T-helper 1 cell treated with Interleukin-12 subunit alpha and Interleukin-12 subunit beta and Interleukin-4 antibody, amounts not matched to agents 30 μg/mL and 1 μg/mL, for 36 hours (primary cell): ENCODE data around the gene MYO7B.

ENCODE experiments used
- H3K27ac Mint-ChIP-seq: one replicate; pipeline ENCODE4 v1.8.0; 2021; ENCODE audit warnings: mild to moderate bottlenecking, mixed read lengths
- H3K27me3 Mint-ChIP-seq: one replicate; pipeline ENCODE4 v1.8.0; 2021; ENCODE audit warnings: low read depth, mixed read lengths
- H3K36me3 Mint-ChIP-seq: one replicate; pipeline ENCODE4 v1.8.0; 2021; ENCODE audit warnings: low read depth, mixed read lengths
- H3K4me1 Mint-ChIP-seq: one replicate; pipeline ENCODE4 v1.8.0; 2021; ENCODE audit warnings: low read depth, mixed read lengths
- H3K4me3 Mint-ChIP-seq: one replicate; pipeline ENCODE4 v1.8.0; 2021; ENCODE audit warnings: mild to moderate bottlenecking, moderate library complexity, mixed read lengths
- H3K9me3 Mint-ChIP-seq: one replicate; pipeline ENCODE4 v1.8.0; 2021; ENCODE audit warnings: mixed read lengths

MYO7B gene

DNA sequence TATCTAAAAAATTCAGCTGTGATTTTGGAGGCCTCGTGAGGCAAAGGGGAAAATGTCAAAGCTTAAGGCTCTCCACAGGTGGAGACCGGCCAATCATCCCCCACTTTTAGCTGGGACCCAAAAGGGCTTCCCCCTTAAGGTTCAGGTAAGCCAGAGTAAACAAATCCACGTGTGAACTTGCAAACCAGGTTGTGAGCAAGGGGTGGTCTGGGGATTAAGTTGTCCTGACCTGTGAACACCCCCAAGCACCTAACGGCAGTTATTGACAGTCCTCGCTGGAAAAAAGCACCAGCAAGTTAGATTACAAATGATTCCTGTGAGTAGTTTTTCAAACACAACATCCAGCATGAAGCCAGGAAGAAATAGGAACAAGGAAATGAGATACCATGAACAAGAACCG is 42.9 kb downstream of the MYO7B start:
- Mint-ChIP-seq H3K9me3 (no peaks in the 10 kb centered on the region), H3K4me3 (no peak overlapping the region), H3K27ac (no peak overlapping the region), H3K27me3 (peaks cover 22% of the 10 kb centered on the region), H3K36me3 (no peaks in the 10 kb centered on the region), H3K4me1 (peaks cover 4% of the 10 kb centered on the region)

DNA sequence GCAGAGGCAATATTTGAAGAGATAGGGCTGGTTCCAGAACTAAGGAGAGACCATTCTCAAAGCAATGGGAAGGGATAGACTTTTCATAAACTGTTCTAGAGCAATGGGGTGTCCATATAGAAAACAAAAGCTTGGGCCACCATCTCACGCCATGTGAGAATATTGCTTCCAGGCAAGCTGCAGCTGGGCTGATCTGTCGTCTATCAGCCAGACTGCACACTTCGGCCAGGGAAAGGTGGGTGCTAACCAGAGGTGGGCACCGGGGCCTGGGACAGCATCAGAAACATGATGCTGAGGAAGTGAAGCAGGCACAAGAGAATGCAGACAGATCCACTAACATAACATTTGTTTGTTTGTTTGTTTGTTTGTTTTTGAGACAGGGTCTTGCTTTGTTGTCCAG is 43.7 kb downstream of the MYO7B start:
- Mint-ChIP-seq H3K4me3 (no peak overlapping the region), H3K9me3 (no peaks in the 10 kb centered on the region), H3K27ac (no peak overlapping the region), H3K27me3 (peaks cover 21% of the 10 kb centered on the region), H3K36me3 (no peaks in the 10 kb centered on the region), H3K4me1 (peaks cover 4% of the 10 kb centered on the region)

- no peaks in the 10 kb centered on the region for H3K36me3 Mint-ChIP-seq
- no peak overlapping the region for H3K27ac Mint-ChIP-seq
- H3K4me1 Mint-ChIP-seq: no peaks in the 10 kb centered on the region
- no peak overlapping the region for H3K4me3 Mint-ChIP-seq
- H3K27me3 Mint-ChIP-seq: peaks cover 21% of the 10 kb centered on the region
- no peaks in the 10 kb centered on the region for H3K9me3 Mint-ChIP-seq
Measured at GRCh38 chr2:127580167-127581049, 44.9 kb downstream of the MYO7B start.

DNA sequence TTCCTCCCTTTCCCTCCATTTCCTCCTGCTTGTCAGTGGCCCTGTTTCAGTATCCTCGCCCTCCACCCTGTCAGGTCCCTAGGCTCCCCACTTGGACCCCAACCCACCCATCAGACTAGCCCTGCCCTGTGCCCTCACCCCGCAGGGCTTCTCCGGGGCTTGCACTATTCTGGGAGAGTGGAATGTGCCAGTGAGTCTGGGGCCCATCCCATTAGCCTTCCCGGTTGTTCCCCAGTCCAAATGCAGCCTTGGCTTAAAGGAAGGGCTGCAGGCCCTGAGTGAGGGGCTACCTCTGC is 45.5 kb downstream of the MYO7B start:
- Mint-ChIP-seq H3K4me1 (no peaks in the 10 kb centered on the region), H3K36me3 (no peaks in the 10 kb centered on the region), H3K9me3 (no peaks in the 10 kb centered on the region), H3K27me3 (peaks cover 24% of the 10 kb centered on the region), H3K27ac (no peak overlapping the region), H3K4me3 (no peak overlapping the region)

- Mint-ChIP-seq H3K36me3 (no peaks in the 10 kb centered on the region), H3K9me3 (no peaks in the 10 kb centered on the region), H3K4me1 (no peaks in the 10 kb centered on the region), H3K4me3 (no peak overlapping the region), H3K27me3 (peaks cover 26% of the 10 kb centered on the region), H3K27ac (no peak overlapping the region)
Measured at GRCh38 chr2:127581516-127582490, 46.3 kb downstream of the MYO7B start.

GRCh38 chr2:127582863-127583861 is 47.7 kb downstream of the MYO7B start:
- H3K27ac Mint-ChIP-seq: no peak overlapping the region
- peaks cover 26% of the 10 kb centered on the region for H3K27me3 Mint-ChIP-seq
- H3K36me3 Mint-ChIP-seq: no peaks in the 10 kb centered on the region
- H3K4me3 Mint-ChIP-seq: no peak overlapping the region
- H3K9me3 Mint-ChIP-seq: no peaks in the 10 kb centered on the region
- no peaks in the 10 kb centered on the region for H3K4me1 Mint-ChIP-seq

GRCh38 chr2:127584047-127584446 is 48.6 kb downstream of the MYO7B start:
- H3K4me3 Mint-ChIP-seq: no peak overlapping the region
- H3K9me3 Mint-ChIP-seq: no peaks in the 10 kb centered on the region
- H3K27ac Mint-ChIP-seq: no peak overlapping the region
- peaks cover 20% of the 10 kb centered on the region for H3K27me3 Mint-ChIP-seq
- H3K4me1 Mint-ChIP-seq: no peaks in the 10 kb centered on the region
- no peaks in the 10 kb centered on the region for H3K36me3 Mint-ChIP-seq

GRCh38 chr2:127584516-127585033 is 49.1 kb downstream of the MYO7B start:
- no peak overlapping the region for H3K4me3 Mint-ChIP-seq
- H3K4me1 Mint-ChIP-seq: no peaks in the 10 kb centered on the region
- no peaks in the 10 kb centered on the region for H3K9me3 Mint-ChIP-seq
- peaks cover 17% of the 10 kb centered on the region for H3K27me3 Mint-ChIP-seq
- H3K36me3 Mint-ChIP-seq: no peaks in the 10 kb centered on the region
- H3K27ac Mint-ChIP-seq: no peak overlapping the region

GRCh38 chr2:127585270-127585807 is 49.9 kb downstream of the MYO7B start:
- Mint-ChIP-seq H3K27ac (no peak overlapping the region), H3K4me1 (no peaks in the 10 kb centered on the region), H3K27me3 (peaks cover 17% of the 10 kb centered on the region), H3K4me3 (no peak overlapping the region), H3K9me3 (no peaks in the 10 kb centered on the region), H3K36me3 (no peaks in the 10 kb centered on the region)

- no peaks in the 10 kb centered on the region for H3K9me3 Mint-ChIP-seq
- H3K4me1 Mint-ChIP-seq: no peaks in the 10 kb centered on the region
- no peak overlapping the region for H3K27ac Mint-ChIP-seq
- H3K27me3 Mint-ChIP-seq: peaks cover 17% of the 10 kb centered on the region
- H3K36me3 Mint-ChIP-seq: no peaks in the 10 kb centered on the region
- no peak overlapping the region for H3K4me3 Mint-ChIP-seq
Measured at GRCh38 chr2:127586136-127586535, 50.7 kb downstream of the MYO7B start.

GRCh38 chr2:127586746-127587295 is 51.3 kb downstream of the MYO7B start:
- H3K9me3 Mint-ChIP-seq: no peaks in the 10 kb centered on the region
- H3K4me3 Mint-ChIP-seq: no peak overlapping the region
- H3K27ac Mint-ChIP-seq: no peak overlapping the region
- no peaks in the 10 kb centered on the region for H3K36me3 Mint-ChIP-seq
- H3K4me1 Mint-ChIP-seq: no peaks in the 10 kb centered on the region
- H3K27me3 Mint-ChIP-seq: peaks cover 17% of the 10 kb centered on the region

DNA sequence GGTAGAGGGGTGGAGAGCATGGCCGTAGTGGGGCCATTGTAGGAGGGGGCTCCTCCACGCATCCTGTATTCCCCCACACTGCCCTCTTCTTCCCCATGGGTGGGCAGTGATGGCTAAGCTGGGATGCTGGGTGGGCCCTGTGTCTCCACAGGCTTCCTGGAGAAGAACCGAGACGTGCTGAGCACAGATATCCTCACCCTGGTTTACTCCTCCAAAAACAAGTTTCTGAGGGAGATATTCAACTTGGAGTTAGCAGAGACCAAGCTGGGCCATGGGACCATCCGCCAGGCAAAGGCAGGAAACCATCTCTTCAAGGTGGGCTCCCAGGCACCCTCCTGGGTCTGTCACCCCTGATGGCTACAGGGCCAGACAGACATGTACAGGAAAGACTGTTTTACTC is 52.8 kb downstream of the MYO7B start:
- Mint-ChIP-seq H3K36me3 (no peaks in the 10 kb centered on the region), H3K9me3 (no peaks in the 10 kb centered on the region), H3K27ac (no peak overlapping the region), H3K4me1 (no peaks in the 10 kb centered on the region), H3K27me3 (peaks cover 15% of the 10 kb centered on the region), H3K4me3 (no peak overlapping the region)

DNA sequence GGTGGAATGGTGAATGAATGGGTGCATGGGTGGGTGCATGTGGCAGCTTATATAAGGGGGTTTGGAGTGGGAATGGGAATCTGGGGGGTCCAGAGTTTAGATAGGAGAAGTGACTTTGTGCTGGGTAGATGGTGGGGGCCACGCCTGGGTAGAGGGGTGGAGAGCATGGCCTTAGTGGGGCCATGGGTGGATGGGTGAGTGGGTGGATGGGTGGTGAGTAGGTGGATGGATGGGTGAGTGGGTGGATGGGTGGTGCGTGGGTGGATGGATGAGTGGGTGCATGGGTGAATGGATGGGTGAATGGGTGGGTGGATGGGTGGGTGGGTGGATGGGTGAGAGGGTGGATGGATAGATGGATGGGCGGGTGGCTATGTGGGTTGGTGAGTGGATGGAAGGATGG is 53.9 kb downstream of the MYO7B start:
- no peak overlapping the region for H3K4me3 Mint-ChIP-seq
- H3K4me1 Mint-ChIP-seq: no peaks in the 10 kb centered on the region
- no peaks in the 10 kb centered on the region for H3K36me3 Mint-ChIP-seq
- peaks cover 9% of the 10 kb centered on the region for H3K27me3 Mint-ChIP-seq
- no peaks in the 10 kb centered on the region for H3K9me3 Mint-ChIP-seq
- H3K27ac Mint-ChIP-seq: no peak overlapping the region
